ENCODE data around the gene SEMA7A.

DNA sequence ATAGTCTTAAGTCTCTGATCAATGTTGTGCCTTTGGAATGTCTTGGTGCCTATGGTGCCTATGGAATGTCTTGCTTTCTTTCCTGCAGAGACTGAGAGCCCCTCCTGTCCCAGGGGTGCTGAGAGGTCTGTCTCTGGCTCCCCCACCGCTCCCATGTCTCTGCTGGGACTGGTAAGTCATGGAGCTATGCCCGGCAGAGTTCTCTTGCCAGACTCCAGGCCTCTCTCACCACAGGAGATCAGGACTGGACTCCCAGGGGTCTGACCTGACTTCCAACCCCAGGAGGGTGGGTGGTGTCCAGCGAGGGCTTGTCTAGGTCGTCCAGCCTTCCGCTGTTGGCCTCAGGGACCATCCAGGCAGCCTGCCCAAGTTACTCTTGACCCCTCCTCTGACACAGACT is 52.3 kb downstream of the SEMA7A start:
- TF ChIP-seq, protein P1, sequence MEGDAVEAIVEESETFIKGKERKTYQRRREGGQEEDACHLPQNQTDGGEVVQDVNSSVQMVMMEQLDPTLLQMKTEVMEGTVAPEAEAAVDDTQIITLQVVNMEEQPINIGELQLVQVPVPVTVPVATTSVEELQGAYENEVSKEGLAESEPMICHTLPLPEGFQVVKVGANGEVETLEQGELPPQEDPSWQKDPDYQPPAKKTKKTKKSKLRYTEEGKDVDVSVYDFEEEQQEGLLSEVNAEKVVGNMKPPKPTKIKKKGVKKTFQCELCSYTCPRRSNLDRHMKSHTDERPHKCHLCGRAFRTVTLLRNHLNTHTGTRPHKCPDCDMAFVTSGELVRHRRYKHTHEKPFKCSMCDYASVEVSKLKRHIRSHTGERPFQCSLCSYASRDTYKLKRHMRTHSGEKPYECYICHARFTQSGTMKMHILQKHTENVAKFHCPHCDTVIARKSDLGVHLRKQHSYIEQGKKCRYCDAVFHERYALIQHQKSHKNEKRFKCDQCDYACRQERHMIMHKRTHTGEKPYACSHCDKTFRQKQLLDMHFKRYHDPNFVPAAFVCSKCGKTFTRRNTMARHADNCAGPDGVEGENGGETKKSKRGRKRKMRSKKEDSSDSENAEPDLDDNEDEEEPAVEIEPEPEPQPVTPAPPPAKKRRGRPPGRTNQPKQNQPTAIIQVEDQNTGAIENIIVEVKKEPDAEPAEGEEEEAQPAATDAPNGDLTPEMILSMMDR (IDR thresholded peaks at IDR 0.05; ENCODE audit: low read length), result no peak
- no peak for TF ChIP-seq EZH2 (IDR thresholded peaks at IDR 0.05; ENCODE audit: borderline replicate concordance, low read length)
